ENCODE results near the gene NAA25. TPM values are rescaled to one million over a fixed set of nuclear protein-coding genes. Genes with fewer than 3 reads are reported as not detected.
"Not testable (repeated sequence)": the region's sequence is repeated elsewhere in the genome, so short reads cannot be mapped to it uniquely, and the experiment has no call there.

NAA25 gene
- total RNA-seq, 2 donors from 2014 or later, result 37.0 to 45.7 TPM

- Mint-ChIP-seq H3K9me3 (no peaks in the 10 kb centered on the region), H3K4me1 (peaks cover 42% of the 10 kb centered on the region), H3K36me3 (ENCODE audit: low read depth) (peaks cover 60% of the 10 kb centered on the region)
Measured at GRCh38 chr12:112013601-112014402, 94.8 kb downstream of the NAA25 start.

DNA sequence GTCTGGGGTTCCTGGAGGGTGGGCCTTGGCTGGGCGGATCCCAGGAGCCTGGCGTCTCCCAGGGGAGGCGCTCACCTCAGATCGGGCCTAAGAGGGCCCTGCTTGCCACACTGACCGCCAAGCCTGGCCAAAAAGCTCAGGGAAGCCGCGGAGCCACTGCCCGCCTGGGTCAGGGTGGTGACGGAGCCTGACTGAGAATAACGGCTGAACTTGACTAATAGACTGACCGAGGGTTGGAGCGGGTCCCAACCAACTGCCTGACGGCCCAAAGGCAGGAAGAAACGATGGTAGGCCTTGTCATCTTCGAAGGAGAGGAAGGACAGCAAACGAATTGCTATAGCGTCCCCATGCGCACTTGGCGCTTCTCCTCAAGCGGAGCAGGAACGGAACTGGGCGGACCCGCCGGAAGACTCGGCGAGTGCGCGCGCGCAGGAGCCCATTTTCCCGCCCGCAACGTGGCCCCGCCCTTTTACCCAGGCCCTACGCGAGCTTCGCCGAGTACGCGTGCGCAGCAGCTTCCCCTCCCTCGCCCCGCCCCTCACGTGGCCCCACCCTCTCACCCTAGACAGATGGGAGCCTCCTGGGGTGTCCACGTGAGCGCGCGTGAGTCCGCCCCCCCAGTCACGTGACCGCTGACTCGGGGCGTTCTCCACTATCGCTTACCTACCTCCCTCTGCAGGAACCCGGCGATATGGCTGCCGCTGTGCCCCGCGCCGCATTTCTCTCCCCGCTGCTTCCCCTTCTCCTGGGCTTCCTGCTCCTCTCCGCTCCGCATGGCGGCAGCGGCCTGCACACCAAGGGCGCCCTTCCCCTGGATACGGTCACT lies 95.6 kb downstream of the NAA25 start, which contains the start of the genes ERP29 and TMEM116:
Gene ERP29 (plus strand): TSS at position 652 of the 826 bp plus-strand sequence. CDS start 40 bp downstream, at position 692.
Gene TMEM116 (minus strand): TSS at position 391 of the 826 bp plus-strand sequence. CDS start 7,895 bp downstream, outside the sequence.
- Mint-ChIP-seq H3K4me1 (peaks cover 39% of the 10 kb centered on the region), H3K36me3 (ENCODE audit: low read depth) (peaks cover 52% of the 10 kb centered on the region), H3K27me3 (no peaks in the 10 kb centered on the region), H3K27ac (peak within 1 kb of the TSS; percentile 92), H3K4me3 (peak within 1 kb of the TSS; percentile 96), H3K9me3 (no peaks in the 10 kb centered on the region)
- ATAC-seq (replicated peaks), result peak; percentile 83

More at GRCh38 chr12:112013601-112014402, 94.8 kb downstream of the NAA25 start:
- H3K27me3 Mint-ChIP-seq, result no peaks in the 10 kb centered on the region
- peak overlapping the region; percentile 96 for H3K4me3 Mint-ChIP-seq
- peak overlapping the region; percentile 92 for H3K27ac Mint-ChIP-seq
- ATAC-seq (replicated peaks), result peak; percentile 60

DNA sequence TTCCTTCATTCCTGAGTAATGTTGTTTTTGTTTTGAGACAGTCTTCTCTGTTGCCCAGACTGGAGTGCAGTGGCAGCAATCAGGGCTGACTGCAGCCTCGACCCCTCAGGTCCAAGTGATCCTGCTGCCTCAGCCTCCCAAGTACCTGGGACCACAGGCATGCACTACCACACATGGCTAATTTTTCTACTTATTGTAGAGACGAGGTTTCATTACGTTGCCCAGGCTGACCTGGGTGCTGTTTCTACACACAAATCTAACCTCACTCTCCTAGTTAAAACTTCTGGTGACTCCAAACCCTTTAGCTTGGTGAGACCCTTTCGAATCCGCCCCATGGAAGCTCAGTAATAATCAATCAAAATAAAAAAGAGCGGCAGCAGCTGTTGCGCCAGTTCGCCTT lies 96.9 kb downstream of the NAA25 start:
- peaks cover 35% of the 10 kb centered on the region for H3K4me1 Mint-ChIP-seq
- H3K4me3 Mint-ChIP-seq, result peak overlapping the region; percentile 96
- H3K27ac Mint-ChIP-seq, result peak overlapping the region; percentile 92
- peaks cover 40% of the 10 kb centered on the region for H3K36me3 Mint-ChIP-seq (ENCODE audit: low read depth)
- H3K9me3 Mint-ChIP-seq, result no peaks in the 10 kb centered on the region
- H3K27me3 Mint-ChIP-seq, result no peaks in the 10 kb centered on the region
- no peak for ATAC-seq (replicated peaks)

GRCh38 chr12:112010415-112011344 lies 97.9 kb downstream of the NAA25 start:
- no peaks in the 10 kb centered on the region for H3K9me3 Mint-ChIP-seq
- H3K27ac Mint-ChIP-seq, result no peak overlapping the region
- peak overlapping the region; percentile 96 for H3K4me3 Mint-ChIP-seq
- no peaks in the 10 kb centered on the region for H3K27me3 Mint-ChIP-seq
- peaks cover 39% of the 10 kb centered on the region for H3K4me1 Mint-ChIP-seq
- ATAC-seq (replicated peaks), result no peak
- peaks cover 30% of the 10 kb centered on the region for H3K36me3 Mint-ChIP-seq (ENCODE audit: low read depth)

GRCh38 chr12:112009596-112009995 lies 99.0 kb downstream of the NAA25 start:
- H3K27me3 Mint-ChIP-seq; H3K4me3 Mint-ChIP-seq; H3K9me3 Mint-ChIP-seq; ATAC-seq (replicated peaks); H3K27ac Mint-ChIP-seq: not testable (repeated sequence)
- Mint-ChIP-seq H3K4me1 (peaks cover 37% of the 10 kb centered on the region), H3K36me3 (ENCODE audit: low read depth) (peaks cover 22% of the 10 kb centered on the region)

GRCh38 chr12:112008918-112009317 lies 99.7 kb downstream of the NAA25 start:
- no peaks in the 10 kb centered on the region for H3K9me3 Mint-ChIP-seq

DNA sequence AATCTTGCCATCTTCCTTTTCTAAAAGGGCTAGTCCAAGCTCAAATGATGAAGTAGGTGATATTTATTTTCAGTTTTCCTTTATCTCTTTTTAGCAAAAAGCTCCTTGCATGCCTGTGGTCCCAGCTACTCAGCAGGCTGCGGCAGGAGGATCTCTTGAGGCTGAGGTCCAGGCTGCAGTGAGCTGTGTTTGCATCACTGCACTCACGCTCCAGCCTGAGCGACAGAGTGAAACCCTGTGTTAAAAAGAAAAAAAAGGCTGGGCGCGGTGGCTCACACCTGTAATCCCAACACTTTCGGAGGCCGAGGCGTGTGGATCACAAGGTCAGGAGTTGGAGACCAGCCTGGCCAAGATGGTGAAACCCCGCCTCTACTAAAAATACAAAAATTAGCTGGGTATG lies 100.6 kb downstream of the NAA25 start:
- ATAC-seq (replicated peaks), result no peak
- Mint-ChIP-seq H3K27me3 (no peaks in the 10 kb centered on the region), H3K4me3 (no peak overlapping the region), H3K4me1 (peaks cover 33% of the 10 kb centered on the region), H3K9me3 (no peaks in the 10 kb centered on the region), H3K36me3 (ENCODE audit: low read depth) (peaks cover 16% of the 10 kb centered on the region), H3K27ac (no peak overlapping the region)

More at GRCh38 chr12:112008918-112009317, 99.7 kb downstream of the NAA25 start:
- ATAC-seq (replicated peaks), result no peak
- no peak overlapping the region for H3K27ac Mint-ChIP-seq
- no peaks in the 10 kb centered on the region for H3K27me3 Mint-ChIP-seq
- H3K4me1 Mint-ChIP-seq, result peaks cover 33% of the 10 kb centered on the region
- H3K36me3 Mint-ChIP-seq (ENCODE audit: low read depth), result peaks cover 16% of the 10 kb centered on the region
- H3K4me3 Mint-ChIP-seq, result no peak overlapping the region

DNA sequence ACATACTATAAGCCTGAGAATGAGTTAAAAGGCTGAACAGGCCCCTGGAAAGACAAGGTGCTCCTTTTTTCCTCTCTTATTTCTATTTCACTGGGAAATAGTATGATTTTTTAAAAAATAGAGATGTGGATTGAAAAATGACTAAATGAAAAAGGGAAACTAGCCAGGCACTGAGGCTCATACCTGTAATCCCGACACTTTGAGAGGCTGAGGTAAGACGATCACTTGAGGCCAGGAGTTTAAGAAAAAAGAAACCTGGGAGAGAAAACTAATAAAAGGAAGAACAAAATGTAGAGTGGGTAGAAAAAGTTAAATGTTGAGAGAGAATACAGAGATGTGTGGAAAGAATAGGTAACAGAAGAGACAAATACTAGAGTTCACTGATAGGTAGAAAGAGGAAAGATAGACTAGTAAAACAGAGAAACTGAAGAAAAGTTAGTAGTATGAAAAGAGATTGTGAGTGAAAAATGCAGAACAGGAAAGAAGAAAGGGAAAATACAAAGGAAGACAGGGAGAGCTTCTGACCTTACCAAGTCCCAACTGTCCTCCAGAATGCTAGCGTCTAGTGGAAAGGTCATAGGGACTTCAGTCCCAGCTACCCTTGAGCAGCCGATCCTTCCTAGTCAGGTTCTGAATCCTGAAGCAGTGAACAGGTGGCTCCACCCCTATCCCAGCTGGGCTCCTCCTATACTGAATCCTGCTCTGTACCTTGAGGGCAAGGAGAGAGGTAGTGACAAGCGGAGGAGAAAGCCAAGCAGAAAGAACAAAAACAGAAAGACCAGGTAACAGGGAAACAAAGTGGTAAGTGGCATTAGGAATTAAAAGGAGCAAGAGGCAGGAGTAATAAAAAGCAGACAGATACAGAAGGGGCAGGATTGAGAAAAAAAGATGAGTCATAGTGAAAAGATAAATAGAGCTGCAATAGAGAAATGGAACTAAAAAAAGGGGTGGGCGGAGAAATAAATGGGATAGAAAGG lies 102.9 kb downstream of the NAA25 start:
- H3K4me1 Mint-ChIP-seq, result peaks cover 35% of the 10 kb centered on the region
- ATAC-seq (replicated peaks), result no peak
- H3K36me3 Mint-ChIP-seq (ENCODE audit: low read depth), result peaks cover 6% of the 10 kb centered on the region
- H3K27ac Mint-ChIP-seq, result peak overlapping the region; percentile 34
- no peaks in the 10 kb centered on the region for H3K9me3 Mint-ChIP-seq
- H3K27me3 Mint-ChIP-seq, result no peaks in the 10 kb centered on the region
- H3K4me3 Mint-ChIP-seq, result peak overlapping the region; percentile 10

DNA sequence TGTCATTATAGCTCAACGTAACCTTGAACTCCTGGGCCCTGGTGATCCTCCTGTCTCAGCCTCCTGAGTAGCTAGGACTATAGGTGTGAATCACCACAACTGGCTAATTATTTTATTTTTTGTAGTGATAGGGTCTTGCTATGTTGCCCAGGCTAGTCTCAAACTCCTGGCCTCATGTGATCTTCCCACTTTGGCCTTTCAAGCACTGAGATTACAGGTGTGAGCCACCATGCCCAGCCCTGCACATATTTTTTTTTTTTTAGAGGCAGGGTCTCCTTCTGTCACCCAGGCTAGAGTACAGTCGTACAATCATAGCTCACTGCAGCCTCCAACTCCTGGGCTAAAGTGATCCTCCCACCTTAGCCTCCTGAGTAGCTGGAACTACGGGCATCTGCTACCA lies 104.5 kb downstream of the NAA25 start:
- Mint-ChIP-seq H3K27me3 (no peaks in the 10 kb centered on the region), H3K27ac (no peak overlapping the region), H3K9me3 (no peaks in the 10 kb centered on the region), H3K4me3 (no peak overlapping the region), H3K4me1 (peaks cover 34% of the 10 kb centered on the region), H3K36me3 (ENCODE audit: low read depth) (peaks cover 6% of the 10 kb centered on the region)
- ATAC-seq (replicated peaks), result no peak

DNA sequence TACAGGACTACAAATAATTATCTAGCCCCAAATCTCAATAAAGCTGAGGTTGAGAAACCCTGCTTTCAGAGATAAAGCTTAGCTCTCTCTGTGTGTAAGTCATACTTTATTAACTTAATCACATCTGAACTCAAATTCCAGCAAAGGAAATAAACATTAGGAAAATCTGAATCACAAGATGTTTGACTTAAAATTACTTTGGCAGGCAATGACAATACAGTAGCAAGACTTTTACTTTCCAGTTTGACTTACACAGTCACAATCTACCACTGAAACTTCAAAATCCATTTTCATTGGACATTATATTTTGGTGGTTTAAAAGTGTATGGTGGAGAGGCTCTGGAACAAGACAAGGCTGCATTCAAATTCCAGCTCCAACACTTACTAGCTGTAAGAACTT lies 107.0 kb downstream of the NAA25 start:
- Mint-ChIP-seq H3K9me3 (no peaks in the 10 kb centered on the region), H3K4me3 (peak overlapping the region; percentile 85), H3K27ac (peak overlapping the region; percentile 82), H3K36me3 (ENCODE audit: low read depth) (peaks cover 6% of the 10 kb centered on the region), H3K27me3 (no peaks in the 10 kb centered on the region), H3K4me1 (peaks cover 51% of the 10 kb centered on the region)
- ATAC-seq (replicated peaks), result peak; percentile 80

DNA sequence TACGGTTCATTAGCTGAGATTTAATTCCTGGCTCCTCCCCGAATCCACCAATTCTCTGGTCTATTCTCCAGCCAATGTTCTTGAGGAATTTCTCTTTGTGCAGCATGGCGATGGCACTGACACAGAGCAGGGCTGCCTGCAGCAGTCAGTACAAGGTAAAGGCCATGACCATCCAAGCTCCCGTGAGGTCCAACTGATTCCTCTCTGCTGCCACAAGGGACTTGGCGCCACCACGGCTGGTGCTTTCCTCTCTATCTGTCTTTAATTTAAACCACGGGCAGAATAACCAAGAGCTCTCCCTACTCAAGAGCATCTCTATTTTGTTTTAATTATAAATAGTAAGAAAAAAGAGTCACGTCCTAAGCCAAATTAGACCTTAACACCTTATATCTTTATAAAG lies 107.8 kb downstream of the NAA25 start:
- peak; percentile 31 for ATAC-seq (replicated peaks)

GRCh38 chr12:111999129-111999528 lies 109.5 kb downstream of the NAA25 start:
- not testable (repeated sequence) for H3K9me3 Mint-ChIP-seq; H3K27me3 Mint-ChIP-seq; H3K36me3 Mint-ChIP-seq (ENCODE audit: low read depth); ATAC-seq (replicated peaks)
- peak overlapping the region; percentile 85 for H3K4me3 Mint-ChIP-seq
- H3K27ac Mint-ChIP-seq, result peak overlapping the region; percentile 52
- peaks cover 50% of the 10 kb centered on the region for H3K4me1 Mint-ChIP-seq

More for the DNA sequence above, 107.8 kb downstream of the NAA25 start:
- peaks cover 50% of the 10 kb centered on the region for H3K4me1 Mint-ChIP-seq
- peak overlapping the region; percentile 82 for H3K27ac Mint-ChIP-seq
- H3K9me3 Mint-ChIP-seq, result no peaks in the 10 kb centered on the region
- peak overlapping the region; percentile 85 for H3K4me3 Mint-ChIP-seq
- no peaks in the 10 kb centered on the region for H3K27me3 Mint-ChIP-seq
- H3K36me3 Mint-ChIP-seq (ENCODE audit: low read depth), result peaks cover 6% of the 10 kb centered on the region

GRCh38 chr12:111998015-111998414 lies 110.6 kb downstream of the NAA25 start:
- Mint-ChIP-seq H3K36me3 (ENCODE audit: low read depth) (peaks cover 6% of the 10 kb centered on the region), H3K9me3 (no peaks in the 10 kb centered on the region), H3K4me3 (peak overlapping the region; percentile 85), H3K27me3 (no peaks in the 10 kb centered on the region), H3K4me1 (peaks cover 58% of the 10 kb centered on the region), H3K27ac (peak overlapping the region; percentile 52)
- no peak for ATAC-seq (replicated peaks)
